Activated CD8-positive, alpha-beta memory T cell treated with anti-CD3 and anti-CD28 coated beads, Interleukin-2, amount 50 U/mL, for 1 hour (primary cell): Measurements from ENCODE around the gene TRIM23.
A peak's percentile ranks its signal among the peaks of the same experiment; 100 is the strongest.

Source experiments
- DNase-seq: peaks from one replicate; pipeline ENCODE4 v3.0.0-alpha.2; 2020; ENCODE audit errors: extremely low read depth

Gene TRIM23

DNA sequence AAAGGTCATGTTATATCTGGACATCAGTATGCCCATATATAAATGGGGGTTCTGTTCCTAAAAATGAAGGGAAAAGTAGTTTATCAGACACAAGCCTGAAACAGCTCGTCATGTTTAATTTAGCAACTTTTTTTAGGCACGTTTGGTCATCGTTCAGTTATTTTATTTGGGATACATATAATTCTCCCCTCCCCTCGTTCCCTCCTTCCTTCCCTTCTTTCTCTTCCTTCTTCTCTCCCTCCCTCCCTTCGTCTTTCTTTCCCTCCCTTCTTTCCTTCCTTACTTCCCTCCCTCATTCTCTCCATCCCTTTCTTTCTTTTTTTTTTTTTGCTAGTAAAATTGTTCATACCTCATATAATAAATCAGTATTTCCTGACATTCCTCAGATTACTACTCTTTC lies 57.6 kb downstream of the TRIM23 start:
- DNase-seq: no peak

GRCh38 chr5:65563777-65564176 lies 60.4 kb downstream of the TRIM23 start:
- no peak for DNase-seq

DNA sequence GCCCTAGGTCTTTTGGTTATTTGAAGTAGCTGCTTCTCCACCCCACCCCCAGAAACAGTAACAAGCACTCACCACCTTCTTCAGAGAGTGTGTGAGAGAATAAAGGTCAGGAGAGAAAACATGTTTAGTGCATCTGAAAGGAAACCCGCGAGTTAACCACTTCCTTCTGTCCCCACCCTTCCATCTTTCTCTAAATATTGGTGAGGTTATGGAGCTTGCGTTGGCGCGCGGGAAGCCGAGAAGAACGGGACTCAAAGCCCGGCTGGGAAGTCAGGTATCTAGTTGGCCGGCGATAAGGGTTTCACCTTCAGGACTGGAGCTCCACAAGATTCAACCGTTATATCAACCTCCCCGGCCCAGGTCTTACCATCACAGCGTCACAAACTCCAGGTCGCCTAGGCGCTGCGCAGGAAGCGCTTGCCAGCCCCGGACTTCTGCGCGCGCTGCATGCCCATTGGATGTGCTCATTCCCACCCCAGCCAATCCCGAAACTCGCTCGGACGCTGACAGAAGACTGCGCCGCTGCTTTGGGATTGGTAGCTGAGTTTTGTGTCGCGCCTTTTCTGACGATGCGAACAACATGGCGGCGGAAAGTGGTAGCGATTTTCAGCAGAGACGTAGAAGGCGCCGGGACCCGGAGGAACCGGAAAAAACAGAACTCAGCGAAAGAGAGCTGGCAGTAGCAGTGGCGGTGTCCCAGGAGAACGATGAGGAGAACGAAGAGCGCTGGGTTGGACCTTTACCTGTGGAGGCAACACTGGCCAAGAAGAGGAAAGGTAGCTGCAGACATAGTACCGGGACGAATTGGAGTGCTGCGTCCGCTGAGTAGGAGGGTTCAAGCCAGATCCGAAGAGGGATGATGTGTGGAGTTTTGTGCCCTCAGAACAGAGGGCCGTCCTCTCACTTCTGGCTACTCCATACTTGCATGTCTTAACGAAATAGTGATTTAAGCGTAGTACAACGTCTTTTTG lies 61.1 kb downstream of the TRIM23 start, which contains the start of the genes CENPK and PPWD1:
TSS of gene CENPK (minus strand) at position 438 of the 971 bp plus-strand sequence. CDS start 8,261 bp downstream, outside the sequence.
TSS of gene PPWD1 (plus strand) at position 566 of the 971 bp plus-strand sequence. CDS start at position 581, 15 bp downstream.
- DNase-seq: peak; percentile 91

DNA sequence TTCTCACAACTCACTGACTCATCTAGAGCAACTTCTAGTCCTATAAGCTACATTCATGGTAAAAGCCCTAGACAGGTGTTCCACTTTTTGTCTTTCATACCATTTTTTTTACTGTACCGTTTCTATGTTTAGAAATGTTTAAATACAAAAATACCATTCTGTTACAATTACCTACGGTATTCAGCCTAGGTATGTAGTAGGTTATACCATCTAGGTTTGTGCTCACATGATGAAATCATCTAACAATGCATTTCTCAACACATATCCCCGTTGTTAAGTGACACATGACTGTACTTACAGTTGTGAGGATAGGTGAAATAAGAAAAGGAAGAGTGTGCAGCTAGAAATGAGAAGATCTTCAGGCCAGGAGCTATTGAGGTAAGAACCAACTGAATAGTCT lies 67.4 kb downstream of the TRIM23 start:
- no peak for DNase-seq

DNA sequence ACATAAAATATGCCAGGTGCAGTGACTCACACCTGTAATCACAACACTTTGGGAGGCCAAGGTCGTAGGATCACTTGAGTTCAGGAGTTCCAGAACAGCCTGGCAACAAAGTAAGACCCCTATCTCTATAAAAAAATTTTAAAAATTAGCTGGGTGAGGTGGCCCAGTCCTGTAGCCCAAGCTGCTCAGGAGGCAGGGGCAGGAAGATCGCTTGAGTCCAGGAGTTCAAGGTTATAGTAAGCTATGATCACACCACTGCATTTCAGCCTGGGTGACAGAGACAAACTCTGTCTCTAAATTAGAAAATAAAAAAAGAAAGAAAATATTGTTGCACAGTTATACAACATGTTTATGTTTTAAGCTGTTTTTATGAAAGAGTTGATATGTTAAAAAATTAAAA lies 68.0 kb downstream of the TRIM23 start:
- no peak for DNase-seq

DNA sequence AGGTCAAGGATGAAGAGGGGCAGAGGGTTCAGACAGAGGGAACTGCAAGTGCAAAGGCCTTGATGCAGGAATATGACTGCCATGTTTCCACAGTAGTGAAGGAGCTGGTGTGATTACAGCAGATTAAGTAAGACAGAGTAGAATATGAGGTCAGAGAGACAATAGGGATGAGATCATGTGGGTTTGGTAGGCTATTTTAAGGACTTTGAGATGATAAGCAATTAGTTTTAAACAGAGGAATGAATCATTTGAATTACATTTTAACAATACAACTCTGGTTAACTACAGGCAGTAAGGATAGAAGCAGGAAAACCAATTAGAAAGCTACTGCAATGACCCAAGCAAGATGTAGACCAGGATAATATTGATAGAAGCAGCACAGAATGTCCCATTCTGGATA lies 68.8 kb downstream of the TRIM23 start:
- no peak for DNase-seq

- no peak for DNase-seq
Measured at GRCh38 chr5:65553941-65554340, 70.2 kb downstream of the TRIM23 start.

DNA sequence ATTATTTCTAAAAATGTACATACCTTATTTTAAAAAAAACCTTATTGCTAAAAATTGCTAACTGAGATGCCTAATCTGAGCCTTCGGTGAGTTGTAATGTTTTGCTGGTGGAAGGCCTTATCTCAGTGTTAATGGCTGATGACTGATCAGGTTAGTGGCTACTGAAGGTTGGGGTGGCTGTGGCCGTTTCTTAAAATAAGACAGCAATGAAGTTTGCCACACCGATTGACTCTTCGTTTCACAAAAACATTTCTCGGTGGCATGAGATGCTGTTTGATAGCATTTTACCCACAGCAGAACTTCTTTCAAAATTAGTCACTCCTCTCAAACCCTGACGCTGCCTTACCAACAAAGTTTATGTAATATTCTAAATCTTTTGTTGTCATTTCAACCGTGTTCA lies 75.9 kb downstream of the TRIM23 start:
- DNase-seq: no peak

DNA sequence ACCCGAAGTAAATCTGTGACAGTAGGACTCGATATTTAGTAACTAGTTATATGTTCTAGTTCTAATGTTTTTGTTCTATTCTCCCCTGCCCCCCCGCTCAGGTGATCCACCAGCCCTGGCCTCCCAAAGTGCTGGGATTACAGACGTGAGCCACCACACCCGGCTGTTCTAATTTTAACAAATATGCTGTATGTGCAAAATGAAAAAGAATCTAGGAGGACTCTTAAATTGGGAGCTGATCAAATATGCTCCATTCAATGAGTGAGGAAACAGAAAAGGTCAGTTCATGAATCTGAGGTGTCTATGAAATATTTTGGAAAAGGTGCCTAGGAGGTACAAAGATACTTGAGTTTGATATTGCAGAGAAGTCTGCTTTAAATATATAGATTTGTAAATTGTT lies 78.0 kb downstream of the TRIM23 start:
- DNase-seq: no peak

DNA sequence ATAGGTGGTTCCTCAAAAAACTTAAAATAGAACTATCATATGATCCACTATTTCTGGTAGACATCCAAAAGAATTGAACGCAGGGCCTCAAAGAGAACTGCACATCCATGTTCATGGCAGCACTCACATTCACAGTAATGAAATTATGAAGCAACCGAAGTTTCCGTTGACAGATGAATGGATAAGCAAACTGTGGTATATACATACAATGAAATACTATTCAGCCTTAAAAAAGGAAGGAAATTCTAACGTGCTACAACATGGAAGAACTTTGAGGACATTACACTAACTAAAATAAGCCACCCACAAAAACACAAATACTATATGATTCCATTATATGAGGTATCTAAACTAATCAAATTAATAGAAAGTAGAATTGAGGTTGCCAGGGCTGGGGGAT lies 79.7 kb downstream of the TRIM23 start:
- no peak for DNase-seq

DNA sequence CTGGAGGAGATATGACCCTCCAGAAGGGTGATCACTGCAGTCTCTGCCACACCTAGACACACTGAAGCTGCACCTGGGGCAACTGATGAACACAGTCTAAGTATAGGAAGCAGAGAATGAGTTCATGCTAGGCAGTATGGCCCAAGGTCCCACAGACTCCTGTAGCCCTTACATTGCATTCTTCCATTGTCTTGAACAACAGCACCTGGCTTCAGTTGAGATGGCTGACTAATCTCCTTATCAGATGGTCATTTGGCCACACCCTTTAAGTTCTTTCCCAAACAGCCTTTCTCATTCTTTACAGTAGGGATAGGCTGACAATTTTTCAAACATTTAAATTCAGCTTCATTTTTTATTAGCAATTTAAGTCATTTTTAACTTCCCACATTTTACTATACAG lies 84.3 kb downstream of the TRIM23 start:
- no peak for DNase-seq
